ENCODE results near the gene CHD2. TPM values are rescaled to one million over a fixed set of nuclear protein-coding genes. Genes with fewer than 3 reads are reported as not detected.
"Not testable (repeated sequence)": the region's sequence is repeated elsewhere in the genome, so short reads cannot be mapped to it uniquely, and the experiment has no call there.

CHD2 gene
- total RNA-seq, 1 donor from 2014 or later, result 67.0 TPM

DNA sequence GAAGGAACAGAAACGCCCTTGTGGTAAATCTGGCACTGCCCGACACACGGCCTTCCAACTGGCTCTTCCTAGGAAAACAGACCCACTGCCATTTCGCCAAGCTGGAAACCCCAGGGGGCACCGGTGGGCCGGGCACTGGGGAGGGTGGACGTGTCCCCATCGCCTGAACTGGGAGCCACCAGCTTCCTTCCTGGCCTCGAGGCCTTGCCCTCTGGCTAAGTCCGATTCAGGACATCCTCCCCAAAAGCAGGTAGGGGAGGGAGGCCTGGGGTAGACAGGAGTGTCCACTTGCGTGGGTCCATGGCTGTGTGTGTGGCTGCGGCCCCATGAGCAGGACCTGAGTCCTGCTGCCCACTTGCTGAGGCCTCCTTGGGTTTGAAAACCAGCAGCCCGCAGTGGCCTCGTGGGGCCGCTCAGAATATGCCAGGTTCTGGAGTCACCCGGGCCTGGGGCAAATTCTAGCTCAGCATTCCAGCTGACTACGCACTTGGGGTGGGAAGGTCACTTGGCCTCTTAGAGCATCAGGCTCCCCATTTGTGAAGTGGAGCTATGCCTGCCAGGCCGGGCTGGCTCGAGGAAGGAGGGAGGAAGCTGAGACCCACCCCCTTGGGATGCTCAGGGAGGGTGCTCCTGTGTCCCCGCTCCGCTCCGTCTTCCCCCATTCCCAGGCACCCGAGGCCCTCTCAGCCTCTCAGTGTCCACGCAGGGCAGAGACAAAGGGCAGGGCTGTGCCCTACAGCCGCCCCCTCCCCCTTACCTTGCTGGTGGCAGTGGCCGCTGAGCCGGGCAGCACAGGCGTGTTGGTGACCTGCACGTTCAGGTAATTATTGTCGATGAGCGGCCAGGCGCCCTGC is 151.3 kb downstream of the CHD2 start:
- no peak for DNase-seq

DNA sequence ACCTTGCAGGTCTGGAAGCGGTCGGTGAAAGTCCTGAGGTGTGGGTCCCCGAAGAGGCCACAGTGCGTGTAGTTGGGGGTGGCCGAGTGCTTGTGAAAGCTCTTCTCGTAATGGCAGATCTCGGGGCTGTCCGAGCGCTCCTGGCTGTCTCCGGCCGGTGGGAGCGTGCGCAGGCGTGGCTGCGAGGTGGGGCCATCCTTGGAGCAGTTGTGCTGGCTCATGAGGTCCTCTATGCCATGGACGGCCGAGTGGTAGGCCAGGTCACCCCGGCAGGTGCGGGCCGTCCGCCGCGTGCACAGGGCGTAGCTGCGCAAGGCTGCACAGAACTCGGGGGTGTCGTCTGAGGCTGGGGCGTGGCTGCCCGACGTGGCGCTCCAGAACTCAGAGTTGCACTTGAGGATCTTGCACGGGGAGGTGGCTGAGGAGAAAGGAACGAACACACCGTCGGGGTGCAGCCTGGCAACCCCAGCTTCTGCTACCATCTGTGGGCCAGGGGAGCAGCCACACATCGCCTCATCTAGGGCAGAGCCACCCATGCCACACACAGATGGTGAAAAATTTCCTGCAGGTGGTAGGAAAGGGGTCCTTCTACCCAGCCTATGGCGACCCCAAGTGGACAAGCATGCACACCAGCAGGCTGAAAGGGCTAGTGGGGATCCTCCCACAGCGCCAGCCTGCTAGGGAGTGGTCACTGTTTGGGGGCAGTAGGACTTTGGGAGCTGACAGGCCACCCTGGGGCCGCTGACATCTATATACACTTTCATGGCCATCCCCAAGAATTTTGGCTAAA is 152.2 kb downstream of the CHD2 start:
- DNase-seq, result no peak

DNA sequence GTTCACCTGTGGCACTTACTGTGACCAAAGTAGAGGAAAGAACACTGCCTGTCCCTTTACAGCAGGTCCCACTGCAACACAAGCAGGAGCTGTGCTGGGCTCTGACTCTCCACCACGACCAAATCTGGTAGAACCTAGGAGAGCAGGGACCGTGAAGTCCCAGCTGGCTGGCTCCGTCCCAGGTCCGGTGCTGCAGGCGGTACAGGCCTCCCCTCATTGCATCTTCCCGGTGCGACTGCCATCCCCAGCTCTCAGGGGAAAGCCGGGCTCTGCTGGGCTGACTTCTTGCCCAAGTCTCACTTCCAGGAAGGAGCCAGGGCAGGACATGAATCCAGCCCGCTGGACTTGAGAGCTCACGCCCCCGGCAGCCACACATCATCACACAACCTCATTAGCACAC is 155.1 kb downstream of the CHD2 start:
- DNase-seq, result no peak

DNA sequence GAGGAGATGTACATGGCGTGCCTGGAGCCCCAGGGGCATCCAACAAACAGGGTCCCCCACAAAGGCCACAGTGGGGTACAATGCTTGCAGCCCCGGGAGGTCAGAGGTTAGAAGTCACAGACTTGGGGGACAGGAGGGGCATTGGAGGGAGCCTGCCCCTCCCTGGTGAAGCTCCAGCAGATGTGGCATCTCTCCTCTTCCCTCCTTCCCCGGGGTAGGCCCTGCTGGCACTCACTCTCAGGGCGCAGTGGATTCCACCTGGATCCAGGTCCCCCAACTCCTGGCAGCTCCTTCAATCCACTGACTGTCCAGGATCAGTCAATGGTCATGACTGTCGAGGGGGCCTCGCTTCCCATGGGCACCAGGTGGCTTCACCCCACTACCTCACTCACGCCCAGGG is 156.7 kb downstream of the CHD2 start:
- no peak for DNase-seq

- DNase-seq, result no peak
Measured at GRCh38 chr15:93057618-93058017, 157.5 kb downstream of the CHD2 start.

- no peak for DNase-seq
Measured at GRCh38 chr15:93058128-93058527, 158.0 kb downstream of the CHD2 start.

- DNase-seq, result no peak
Measured at GRCh38 chr15:93058904-93059427, 158.8 kb downstream of the CHD2 start.

DNA sequence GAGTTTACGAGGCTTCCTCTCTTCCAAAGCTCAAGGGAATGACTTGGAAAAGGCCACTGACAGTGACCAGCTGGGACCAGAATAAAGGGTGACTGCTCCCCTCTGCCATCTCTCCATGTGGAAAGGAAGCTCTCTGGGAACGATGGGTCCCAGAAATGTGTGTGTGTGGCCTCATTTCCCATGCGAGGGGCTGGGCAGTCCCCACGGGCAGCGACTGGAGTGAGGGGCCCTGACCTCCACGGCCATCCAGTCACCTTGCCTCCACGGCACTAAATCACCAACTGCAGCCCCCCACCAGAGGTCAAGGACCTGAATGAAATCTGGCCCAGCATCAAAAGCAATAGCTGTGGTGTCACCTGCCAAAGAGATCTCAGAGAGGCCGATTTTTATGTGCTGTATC is 159.3 kb downstream of the CHD2 start:
- DNase-seq, result no peak

DNA sequence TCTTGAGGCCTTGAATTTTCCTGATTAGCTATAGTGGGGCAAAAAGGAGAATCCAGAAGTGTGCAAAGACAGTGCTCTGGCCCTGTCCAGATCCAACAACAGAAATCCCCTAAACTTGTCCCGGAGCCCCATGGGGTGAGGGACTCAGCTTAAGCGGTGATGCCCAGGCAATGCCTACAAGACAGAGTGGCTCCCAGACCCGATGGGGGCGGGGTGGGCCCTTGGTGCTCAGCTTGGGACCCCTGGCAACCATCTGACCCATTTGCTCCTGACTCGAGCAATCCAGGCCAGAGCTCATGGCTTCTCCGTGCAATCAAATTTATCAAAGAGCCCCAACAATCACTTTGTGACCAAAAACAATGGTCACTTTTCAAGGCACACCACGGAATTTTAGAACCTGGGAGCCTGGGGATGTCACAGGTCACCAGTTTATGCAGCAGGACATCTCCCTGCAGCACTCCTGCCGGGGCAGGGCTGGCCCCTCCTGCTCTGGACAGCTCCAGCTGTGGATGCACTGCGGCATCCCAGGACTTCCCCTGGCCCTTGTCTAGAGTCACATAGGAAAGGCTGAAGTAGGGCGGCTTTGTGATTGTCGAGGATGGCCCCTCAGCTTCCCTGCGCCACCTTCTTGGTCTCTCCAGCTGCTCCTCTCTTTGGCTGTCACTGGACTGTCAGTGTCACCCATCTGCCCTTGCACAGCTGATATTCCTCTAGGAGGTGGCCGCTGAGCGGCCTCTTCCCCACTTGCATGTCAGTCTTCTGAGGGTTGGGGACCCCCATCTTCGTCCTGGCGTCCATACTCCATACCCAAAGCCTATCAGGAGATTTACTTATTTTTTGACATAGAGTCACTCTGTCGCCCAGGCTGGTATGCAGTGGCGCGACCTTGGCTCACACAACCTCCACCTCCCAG is 160.5 kb downstream of the CHD2 start:
- DNase-seq, result no peak

DNA sequence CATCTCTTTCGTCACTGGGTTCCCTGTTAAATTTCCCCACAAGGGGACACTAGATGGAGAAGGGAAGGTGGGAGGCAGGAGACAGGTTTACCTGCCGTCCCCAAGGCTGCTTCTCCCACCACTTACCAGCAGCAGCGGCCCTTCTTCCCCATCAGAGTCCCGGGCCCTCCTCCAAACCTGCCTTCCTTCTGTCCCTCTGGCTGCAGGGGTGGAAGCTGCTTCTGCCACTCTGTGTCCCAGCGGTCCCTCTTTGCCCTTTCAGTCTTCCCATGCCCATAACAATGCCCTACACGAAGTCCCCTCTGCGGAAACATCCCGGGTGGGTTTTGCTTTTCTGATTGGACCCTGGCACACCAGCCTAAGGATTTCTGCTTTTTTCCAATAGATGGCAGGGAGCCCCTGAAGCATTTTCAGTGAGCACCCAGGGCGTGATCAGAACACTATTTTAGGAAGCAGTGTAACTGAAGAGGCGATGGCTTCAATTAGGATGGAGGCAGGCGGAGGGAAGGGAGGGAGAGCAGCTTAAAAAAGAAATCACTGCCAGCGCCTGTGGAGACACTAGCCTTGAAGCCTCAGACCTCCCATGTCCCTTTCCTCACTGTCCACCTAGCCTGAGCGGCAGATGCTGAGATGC is 162.6 kb downstream of the CHD2 start:
- not testable (repeated sequence) for DNase-seq

DNA sequence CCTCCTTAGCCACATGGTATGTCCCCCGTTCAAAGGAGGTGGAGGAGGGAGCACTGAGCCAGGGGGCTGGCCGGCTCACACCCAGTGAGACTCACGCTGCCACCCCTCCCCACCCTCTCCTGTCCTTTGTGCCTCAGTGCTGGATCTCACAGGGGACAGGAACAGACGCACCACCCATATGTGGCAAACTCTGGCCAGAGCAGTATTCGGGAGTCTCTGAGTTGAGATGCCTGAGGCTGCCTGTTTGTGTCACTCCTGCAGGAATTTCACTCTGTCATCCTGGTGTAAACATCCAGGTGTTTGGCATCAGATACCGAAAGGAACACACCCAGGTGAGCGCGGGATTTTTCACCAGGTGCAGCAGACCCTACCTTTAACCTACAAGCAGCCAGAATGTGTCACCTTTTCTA is 163.1 kb downstream of the CHD2 start:
- no peak for DNase-seq

DNA sequence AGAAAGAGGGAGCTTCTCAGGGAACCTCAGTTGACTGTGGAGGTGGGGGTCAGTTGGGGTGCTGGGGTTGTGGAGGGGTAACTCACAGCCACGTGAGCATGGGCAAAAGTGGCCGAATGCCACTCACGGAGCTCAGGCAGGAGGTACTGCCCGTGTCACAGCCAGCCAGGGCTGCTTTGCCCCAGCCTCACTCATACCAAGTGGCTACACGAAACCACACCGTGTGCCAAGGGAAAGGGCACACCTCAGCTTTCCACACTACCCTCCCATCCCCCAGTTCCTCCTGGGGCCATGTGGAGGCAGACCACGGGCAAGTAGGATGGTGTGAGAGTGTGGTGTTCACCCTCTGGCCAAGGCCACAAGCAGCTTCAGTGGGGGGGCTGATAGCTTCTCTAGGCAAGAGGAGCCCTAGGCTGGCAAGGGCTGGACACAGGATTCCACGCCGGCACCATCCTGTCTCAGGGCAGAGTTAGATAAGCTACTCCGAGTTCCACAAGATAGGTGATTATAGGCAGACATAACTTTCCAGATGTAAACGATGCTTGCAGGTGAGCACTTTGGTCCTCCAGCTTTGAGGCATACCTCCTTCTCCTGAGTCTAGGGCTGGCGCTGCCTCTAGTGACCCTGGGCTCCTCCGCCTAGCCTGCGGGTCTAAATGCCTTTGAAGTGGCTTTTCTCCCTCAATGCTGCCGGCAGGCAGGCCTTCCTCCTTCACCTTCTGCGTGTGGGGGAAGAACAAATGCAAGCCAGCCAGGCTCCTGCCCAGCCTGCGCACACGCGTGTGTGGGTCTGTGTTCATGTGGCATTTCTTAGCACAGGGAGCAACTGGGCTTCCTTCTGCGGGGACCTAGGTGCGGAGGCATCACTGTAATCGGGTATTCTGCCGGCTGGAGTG is 163.9 kb downstream of the CHD2 start:
- DNase-seq, result no peak

GRCh38 chr15:93065641-93066045 is 165.5 kb downstream of the CHD2 start:
- no peak for DNase-seq

- DNase-seq, result no peak
Measured at GRCh38 chr15:93066224-93066681, 166.1 kb downstream of the CHD2 start.

- DNase-seq, result no peak
Measured at GRCh38 chr15:93066834-93067648, 166.9 kb downstream of the CHD2 start.

DNA sequence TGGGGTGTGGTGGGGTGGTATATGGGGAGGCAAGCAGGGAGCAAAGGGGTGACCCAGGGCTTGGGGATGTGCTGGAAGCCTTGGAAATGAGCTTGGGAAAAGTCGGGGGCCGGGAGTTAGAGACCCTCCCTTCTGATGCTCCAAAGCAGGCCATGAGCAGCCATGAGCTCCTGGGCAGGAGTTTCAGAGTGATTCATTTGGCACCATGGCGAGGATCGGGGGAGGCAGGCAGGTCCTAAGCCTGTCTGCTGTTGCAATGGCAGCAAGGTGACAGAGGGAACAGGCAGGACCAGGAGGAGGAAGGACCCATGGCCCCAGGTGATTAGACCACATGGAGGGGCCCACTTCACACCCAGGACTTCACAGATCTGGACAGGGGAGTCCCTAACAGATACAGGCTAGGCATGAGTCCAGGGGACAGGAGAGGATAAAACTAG is 167.5 kb downstream of the CHD2 start:
- DNase-seq, result no peak

DNA sequence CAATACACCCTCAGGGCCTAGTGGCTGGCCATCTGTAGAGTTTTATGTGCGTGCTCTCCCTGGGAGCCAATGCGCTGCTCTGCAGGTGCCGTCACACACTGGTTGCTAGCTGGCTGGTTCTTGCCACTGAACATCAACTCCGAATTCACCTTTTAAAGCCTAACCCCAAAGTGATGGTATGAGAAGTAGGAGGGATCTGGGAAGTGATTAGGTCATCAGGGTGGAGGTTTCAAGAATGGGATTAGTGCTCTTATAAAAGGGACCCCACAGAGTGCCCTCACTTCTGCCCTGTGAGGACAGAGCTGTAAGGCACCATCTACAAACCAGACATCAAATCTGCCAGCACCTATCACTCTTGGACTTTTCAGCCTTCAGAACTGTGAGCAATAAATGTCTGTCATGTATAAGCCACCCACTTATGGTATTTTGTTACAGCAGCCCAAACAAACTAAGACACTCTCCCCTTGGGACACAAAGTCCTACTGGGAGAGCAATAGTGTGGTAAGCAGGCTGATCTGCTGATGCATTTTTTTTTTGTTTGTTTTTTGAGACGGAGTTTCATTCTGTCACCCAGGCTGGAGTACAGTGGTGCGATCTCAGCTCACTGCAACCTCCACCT is 168.6 kb downstream of the CHD2 start:
- DNase-seq, result no peak

DNA sequence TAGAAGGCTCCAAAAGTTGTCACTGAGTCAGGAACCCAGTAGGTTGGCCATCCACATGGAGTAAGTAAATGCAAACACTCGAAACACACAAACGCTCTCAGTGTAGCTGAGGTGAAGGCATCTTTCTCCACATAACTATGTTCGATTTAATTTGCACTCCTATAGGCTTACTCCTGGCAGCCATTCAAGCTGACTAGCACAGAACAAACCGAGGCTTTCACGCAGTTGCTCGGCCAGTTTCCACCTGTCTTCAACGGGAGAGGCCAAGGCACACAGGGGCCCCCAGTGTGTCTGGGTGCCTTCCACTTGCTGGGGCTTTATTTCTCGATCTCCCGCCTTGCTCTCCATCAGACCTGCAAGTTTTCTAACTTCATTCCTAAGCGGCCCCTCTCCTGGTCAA is 170.0 kb downstream of the CHD2 start:
- no peak for DNase-seq

DNA sequence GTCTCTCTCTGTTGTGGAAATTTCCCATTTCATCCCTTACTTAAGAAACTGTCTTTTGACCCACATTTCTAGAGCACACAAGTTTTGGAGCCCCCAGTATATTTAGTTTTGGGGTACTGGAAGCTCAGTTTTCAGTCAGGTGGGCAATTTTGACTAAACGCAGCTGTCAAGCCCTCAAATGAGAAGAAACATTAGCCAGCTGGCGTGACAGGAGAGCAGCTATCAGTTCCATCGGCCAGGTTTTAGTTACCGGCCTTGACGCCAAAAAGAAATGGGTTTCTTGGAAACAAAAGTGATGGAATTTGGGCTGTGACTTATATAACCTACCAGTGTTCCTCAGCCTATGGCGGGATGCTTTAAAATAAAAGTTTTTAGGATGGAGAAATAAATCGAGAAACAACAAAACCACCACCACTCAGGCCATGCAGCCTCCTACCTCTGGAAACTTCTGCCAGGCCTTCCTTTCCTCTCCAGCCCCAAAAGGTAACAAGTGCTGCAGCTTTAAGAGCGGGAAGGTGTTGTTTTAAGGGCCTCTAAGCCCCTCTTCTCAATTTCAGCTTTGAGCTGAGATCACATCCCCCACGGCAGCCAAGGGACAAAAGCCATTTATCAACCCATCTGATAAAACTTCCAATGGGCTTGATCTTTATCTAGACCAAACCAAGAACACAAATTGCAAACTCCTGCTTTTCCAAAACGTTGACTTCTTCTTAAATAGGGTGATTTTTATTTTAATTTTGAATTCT is 170.6 kb downstream of the CHD2 start:
- no peak for DNase-seq
